ENCODE data around the gene LIX1L. TPM values are rescaled to one million over a fixed set of nuclear protein-coding genes. Genes with fewer than 3 reads are reported as not detected.
A peak's percentile ranks its signal among the peaks of the same experiment; 100 is the strongest.
"Not testable (repeated sequence)": the region's sequence is repeated elsewhere in the genome, so short reads cannot be mapped to it uniquely, and the experiment has no call there.

Gene LIX1L
- total and polyA plus RNA-seq, 2 experiments from 2014 or later: 39.2 to 46.4 TPM

GRCh38 chr1:145936247-145936646 is 21.6 kb downstream of the LIX1L start:
- no peak overlapping the region for H3K27ac ChIP-seq
- DNase-seq (ENCODE audit: low read depth in 1 of 2, low spot score in 1 of 2): peak in 1 of 2 donors; percentile 29
- H3K4me3 ChIP-seq: no peak overlapping the region
- peaks cover 25% of the 10 kb centered on the region for H3K36me3 ChIP-seq
- peaks cover 4% of the 10 kb centered on the region for H3K4me1 ChIP-seq (ENCODE audit: low read depth)
- no peaks in the 10 kb centered on the region for H3K27me3 ChIP-seq
- no peak for TF ChIP-seq CTCF (IDR thresholded peaks at IDR 0.05; ENCODE audit: low read depth, low read length)
- H3K9me3 ChIP-seq (ENCODE audit: low read depth): no peaks in the 10 kb centered on the region

- Histone ChIP-seq H3K9me3 (ENCODE audit: low read depth) (no peaks in the 10 kb centered on the region), H3K4me1 (ENCODE audit: low read depth) (peaks cover 4% of the 10 kb centered on the region), H3K27me3 (no peaks in the 10 kb centered on the region), H3K4me3 (no peak overlapping the region), H3K27ac (no peak overlapping the region), H3K36me3 (peaks cover 25% of the 10 kb centered on the region)
- no peak for DNase-seq (ENCODE audit: low read depth in 1 of 2, low spot score in 1 of 2)
- no peak for TF ChIP-seq CTCF (IDR thresholded peaks at IDR 0.05; ENCODE audit: low read depth, low read length)
Measured at GRCh38 chr1:145935708-145936107, 22.1 kb downstream of the LIX1L start.

- H3K27me3 ChIP-seq; H3K4me3 ChIP-seq; H3K4me1 ChIP-seq (ENCODE audit: low read depth); H3K9me3 ChIP-seq (ENCODE audit: low read depth); DNase-seq (ENCODE audit: low read depth in 1 of 2, low spot score in 1 of 2): not testable (repeated sequence)
- Histone ChIP-seq H3K27ac (peak overlapping the region; percentile 28), H3K36me3 (peaks cover 24% of the 10 kb centered on the region)
Measured at GRCh38 chr1:145932522-145933009, 25.3 kb downstream of the LIX1L start.

- peaks cover 11% of the 10 kb centered on the region for H3K4me1 ChIP-seq (ENCODE audit: low read depth)
- peaks cover 14% of the 10 kb centered on the region for H3K36me3 ChIP-seq
- H3K27ac ChIP-seq: peak overlapping the region; percentile 86
- H3K4me3 ChIP-seq: peak overlapping the region; percentile 94
- no peak for TF ChIP-seq CTCF (IDR thresholded peaks at IDR 0.05; ENCODE audit: low read depth, low read length)
- DNase-seq (ENCODE audit: low read depth in 1 of 2, low spot score in 1 of 2): no peak
- H3K27me3 ChIP-seq: no peaks in the 10 kb centered on the region
- H3K9me3 ChIP-seq (ENCODE audit: low read depth): no peaks in the 10 kb centered on the region
Measured at GRCh38 chr1:145927916-145928643, 29.7 kb downstream of the LIX1L start.

GRCh38 chr1:145927063-145927886 is 30.5 kb downstream of the LIX1L start, which contains the start of gene RBM8A:
RBM8A (minus strand) TSS chr1:145927484; CDS start chr1:145927426, 58 bp downstream.
- TF ChIP-seq CTCF (IDR thresholded peaks at IDR 0.05; ENCODE audit: low read depth, low read length): peak; percentile 68
- no peaks in the 10 kb centered on the region for H3K9me3 ChIP-seq (ENCODE audit: low read depth)
- peaks cover 14% of the 10 kb centered on the region for H3K36me3 ChIP-seq
- H3K27ac ChIP-seq: peak within 1 kb of the TSS; percentile 86
- no peaks in the 10 kb centered on the region for H3K27me3 ChIP-seq
- peaks cover 8% of the 10 kb centered on the region for H3K4me1 ChIP-seq (ENCODE audit: low read depth)
- peak; percentile 96 to 98 for DNase-seq (ENCODE audit: low read depth in 1 of 2, low spot score in 1 of 2)
- H3K4me3 ChIP-seq: peak within 1 kb of the TSS; percentile 94

Measured in cardiac muscle cell (in vitro differentiated cells and primary cell).